NB4 (cell line): ENCODE results near the gene MAPKAPK2.

Experiments used
- DNase-seq: peaks from one replicate; pipeline ENCODE4 v3.0.0; 2010; ENCODE audit warnings: low read depth
- H3K4me3 ChIP-seq: one replicate; pipeline ENCODE4 v1.5.1; 2011; ENCODE audit warnings: mild to moderate bottlenecking, low read depth, low read length, moderate library complexity
- MAX ChIP-seq: IDR thresholded peaks from 2 replicates; pipeline ENCODE4 v1.6.1; 2011; ENCODE audit warnings: low read depth, low read length
- MYC ChIP-seq: IDR thresholded peaks from 2 replicates; pipeline ENCODE4 v1.6.1; 2011; ENCODE audit warnings: low read depth, low read length
- POLR2A ChIP-seq: IDR thresholded peaks from 2 replicates; pipeline ENCODE4 v1.6.1; 2011; ENCODE audit warnings: mild to moderate bottlenecking; ENCODE audit not compliant: insufficient read length; ENCODE audit errors: extremely low read depth
- TF ChIP-seq, protein P1 (sequence below): IDR thresholded peaks from one replicate; pipeline ENCODE4 v1.5.1; 2012; ENCODE audit warnings: low read depth, low read length

The MAPKAPK2 gene

DNA sequence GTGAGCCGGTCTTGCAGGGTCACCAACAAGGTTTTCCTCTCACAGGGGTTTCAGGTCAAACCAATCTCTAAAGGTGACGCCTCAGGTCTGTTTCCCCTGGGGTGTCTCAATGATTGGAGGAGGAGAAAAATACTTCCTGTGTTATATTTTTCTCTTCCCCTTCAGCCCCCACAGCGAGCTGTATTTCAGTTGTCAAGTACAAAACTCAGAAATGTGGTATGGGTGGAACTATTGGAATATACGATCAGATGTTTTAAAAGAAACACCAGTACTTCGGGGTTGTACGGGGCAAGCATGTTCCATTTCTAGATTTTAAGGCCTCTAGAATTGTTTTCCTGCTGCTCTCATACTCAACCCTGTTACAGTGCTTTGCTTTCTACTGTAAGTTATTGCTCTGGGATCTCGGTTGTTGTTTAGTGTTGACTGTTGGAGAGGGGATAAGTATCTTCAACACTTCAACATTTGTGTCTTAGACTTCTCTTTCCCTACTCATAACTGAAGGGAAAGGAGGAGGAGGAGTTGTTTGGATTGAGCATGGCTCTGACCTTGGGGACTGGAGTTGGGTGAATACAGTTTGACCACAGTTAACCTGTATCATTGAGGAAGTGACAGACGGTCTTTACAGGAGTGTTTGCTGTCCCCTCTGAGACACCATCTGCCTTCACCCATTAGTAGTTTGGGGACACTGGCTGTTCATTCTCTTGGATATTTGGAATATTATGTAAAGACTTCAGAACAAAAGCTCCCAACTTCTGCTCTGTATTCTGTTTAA lies 2.0 kb downstream of the MAPKAPK2 start:
- no peak for TF ChIP-seq MAX
- TF ChIP-seq, protein P1, sequence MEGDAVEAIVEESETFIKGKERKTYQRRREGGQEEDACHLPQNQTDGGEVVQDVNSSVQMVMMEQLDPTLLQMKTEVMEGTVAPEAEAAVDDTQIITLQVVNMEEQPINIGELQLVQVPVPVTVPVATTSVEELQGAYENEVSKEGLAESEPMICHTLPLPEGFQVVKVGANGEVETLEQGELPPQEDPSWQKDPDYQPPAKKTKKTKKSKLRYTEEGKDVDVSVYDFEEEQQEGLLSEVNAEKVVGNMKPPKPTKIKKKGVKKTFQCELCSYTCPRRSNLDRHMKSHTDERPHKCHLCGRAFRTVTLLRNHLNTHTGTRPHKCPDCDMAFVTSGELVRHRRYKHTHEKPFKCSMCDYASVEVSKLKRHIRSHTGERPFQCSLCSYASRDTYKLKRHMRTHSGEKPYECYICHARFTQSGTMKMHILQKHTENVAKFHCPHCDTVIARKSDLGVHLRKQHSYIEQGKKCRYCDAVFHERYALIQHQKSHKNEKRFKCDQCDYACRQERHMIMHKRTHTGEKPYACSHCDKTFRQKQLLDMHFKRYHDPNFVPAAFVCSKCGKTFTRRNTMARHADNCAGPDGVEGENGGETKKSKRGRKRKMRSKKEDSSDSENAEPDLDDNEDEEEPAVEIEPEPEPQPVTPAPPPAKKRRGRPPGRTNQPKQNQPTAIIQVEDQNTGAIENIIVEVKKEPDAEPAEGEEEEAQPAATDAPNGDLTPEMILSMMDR = no peak
- TF ChIP-seq POLR2A = no peak
- TF ChIP-seq MYC = no peak
- peak; percentile 56 for DNase-seq
- H3K4me3 ChIP-seq = peak overlapping the region; percentile 91

DNA sequence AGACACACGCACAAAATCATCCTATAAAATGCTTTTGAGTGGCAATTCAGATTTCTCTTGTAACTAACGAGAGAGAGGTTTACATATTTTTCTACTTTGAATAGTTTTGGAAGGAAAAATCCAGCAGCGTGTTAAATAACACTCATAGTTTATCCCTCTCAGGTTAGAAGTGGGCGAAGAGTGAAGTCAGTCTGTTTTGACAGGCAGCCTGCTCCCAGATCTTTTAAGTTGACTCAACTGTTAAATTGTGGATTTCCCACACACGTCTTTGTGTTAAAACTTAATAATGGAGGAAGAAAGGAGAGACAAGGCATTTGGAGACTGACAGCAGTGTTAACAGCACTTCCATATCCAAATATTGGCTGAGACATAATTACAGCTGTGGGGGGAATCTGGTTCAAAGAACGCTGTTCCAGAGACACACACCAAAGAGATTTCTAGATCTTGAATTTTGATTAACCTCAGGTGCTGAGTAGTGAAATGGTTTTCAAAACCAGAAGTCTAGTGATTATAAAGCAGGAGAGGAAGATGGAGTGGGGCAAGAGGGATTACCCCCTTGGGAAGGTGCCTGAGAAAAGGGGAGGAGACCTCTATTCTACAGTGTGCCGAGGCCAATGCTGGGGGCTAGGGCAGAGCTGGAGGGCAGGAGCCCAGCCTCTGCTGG lies 2.7 kb downstream of the MAPKAPK2 start:
- H3K4me3 ChIP-seq = peak overlapping the region; percentile 91

DNA sequence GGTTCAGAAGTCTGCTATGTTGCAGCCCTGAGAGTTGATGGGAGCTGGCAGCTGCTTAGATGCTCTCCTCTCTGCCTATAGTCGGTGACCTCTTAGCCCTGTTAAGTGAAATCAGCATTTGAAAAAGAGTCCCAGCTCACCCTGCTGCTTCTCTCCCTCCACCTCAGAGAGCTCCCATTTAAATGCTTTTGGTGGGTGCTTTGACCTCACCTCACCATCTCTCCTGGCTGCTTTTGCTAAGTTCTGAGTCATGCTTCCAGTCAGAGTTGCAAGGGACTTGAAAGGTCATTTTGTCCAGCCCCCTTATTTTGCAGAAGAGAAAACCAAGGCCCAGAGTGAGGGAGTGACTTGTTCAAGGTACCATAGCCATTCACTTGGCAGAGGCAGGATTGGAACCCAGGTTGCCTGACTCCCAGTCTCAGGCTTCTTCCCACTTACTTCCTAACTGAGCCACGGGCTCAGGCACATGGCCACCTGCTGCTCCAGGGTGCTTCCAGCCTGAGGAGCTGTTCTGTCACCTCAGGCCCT lies 3.3 kb downstream of the MAPKAPK2 start:
- DNase-seq = peak; percentile 52
- H3K4me3 ChIP-seq = no peak overlapping the region
- TF ChIP-seq MAX (no peak), MYC (no peak), POLR2A (no peak)
- TF ChIP-seq, protein P1 = no peak

More for the DNA sequence above, 2.7 kb downstream of the MAPKAPK2 start:
- TF ChIP-seq POLR2A (no peak), MAX (no peak), MYC (no peak)
- TF ChIP-seq, protein P1 = no peak
- DNase-seq = no peak

- no peak overlapping the region for H3K4me3 ChIP-seq
- TF ChIP-seq MYC (no peak), POLR2A (no peak), MAX (no peak)
- TF ChIP-seq, protein P1 = no peak
- no peak for DNase-seq
Measured at GRCh38 chr1:206690516-206690915, 5.8 kb downstream of the MAPKAPK2 start.

GRCh38 chr1:206691604-206692003 lies 6.9 kb downstream of the MAPKAPK2 start:
- no peak overlapping the region for H3K4me3 ChIP-seq
- TF ChIP-seq POLR2A (no peak), MYC (no peak), MAX (no peak)
- TF ChIP-seq, protein P1 = no peak
- DNase-seq = no peak
